GM21723 (cell line): Measurements from ENCODE around the gene ADGRB2.

ENCODE experiments used
- ATAC-seq: cut with Tn5 transposase; IDR thresholded peaks from one replicate; pipeline ENCODE4 v1.9.1; 2021; ENCODE audit warnings: mild to moderate bottlenecking, moderate library complexity; ENCODE audit not compliant: unreplicated experiment

The ADGRB2 gene

DNA sequence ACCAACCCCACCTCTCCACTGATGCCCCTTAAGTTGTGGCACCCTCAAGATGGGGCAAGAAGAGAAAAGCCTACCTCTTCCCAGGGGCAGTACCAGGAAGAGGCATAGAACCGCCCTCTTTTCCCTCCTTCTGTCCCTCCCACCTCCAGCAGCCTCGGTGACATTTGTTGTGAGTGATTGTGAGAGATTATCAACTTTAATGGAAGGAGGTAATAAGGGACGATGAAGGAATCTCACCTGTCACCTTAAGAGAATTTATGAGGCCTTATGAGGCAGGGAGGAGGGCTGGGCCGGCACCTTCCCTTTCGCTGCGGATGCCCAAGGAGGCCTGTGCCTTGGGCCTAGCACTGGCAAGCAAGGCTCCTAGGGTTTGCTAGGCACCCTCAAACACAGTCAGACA, 1.4 kb upstream of the ADGRB2 start:
- no peak for ATAC-seq

DNA sequence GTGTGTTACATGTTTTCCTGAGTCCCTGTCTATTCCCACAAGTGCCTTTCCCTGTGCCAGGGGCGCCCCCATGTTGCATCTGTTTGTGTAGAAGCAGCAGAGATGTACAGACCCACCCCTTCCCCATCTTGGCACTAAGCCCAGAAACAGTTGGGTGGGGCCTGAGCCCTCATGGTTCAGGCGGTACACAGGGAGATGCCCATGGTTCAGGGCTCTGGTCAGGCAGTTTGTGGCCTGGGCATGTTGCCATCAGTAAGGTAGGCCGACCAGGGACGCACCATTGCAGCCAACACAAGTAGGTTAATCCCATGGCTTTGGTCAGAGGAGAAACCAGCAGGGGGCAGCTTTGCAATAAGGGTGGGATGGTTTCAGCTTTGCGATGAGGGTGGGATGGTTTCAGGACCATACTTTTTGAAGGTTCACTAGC, 914 bp upstream of the ADGRB2 start:
- no peak for ATAC-seq

DNA sequence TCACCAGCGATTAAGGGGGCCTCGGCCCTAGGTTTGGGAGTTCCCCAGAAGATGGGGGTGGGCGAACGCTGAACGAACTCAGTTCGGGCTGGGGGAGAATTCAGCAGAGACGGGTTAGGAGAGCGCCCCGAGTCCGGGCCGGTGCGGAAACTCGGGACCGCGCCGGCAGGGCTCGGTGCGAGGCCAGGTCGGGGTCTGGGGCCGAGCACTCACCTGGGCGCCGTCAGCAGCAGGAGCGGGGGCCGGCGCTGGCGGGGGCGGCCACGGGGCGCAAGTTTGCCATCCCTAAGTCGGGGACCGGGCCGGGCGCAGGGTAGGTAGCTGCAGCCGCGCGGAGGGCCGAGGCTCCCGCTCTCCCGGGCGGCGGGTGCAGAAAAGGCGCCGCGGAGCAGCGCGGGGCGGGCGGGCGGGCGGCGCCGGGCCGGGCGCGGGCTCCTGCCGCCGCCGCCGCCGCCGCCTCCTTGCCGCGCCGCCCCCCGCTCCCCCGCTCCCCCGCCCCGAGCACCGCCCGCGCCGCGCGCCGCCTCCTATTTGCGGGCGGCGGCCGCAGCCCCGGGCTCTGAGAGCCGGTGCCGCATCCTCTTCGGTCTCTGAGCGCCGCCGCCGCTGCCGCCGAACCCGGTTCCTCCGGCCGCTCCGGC, 349 bp downstream of the ADGRB2 start:
- ATAC-seq, result no peak

DNA sequence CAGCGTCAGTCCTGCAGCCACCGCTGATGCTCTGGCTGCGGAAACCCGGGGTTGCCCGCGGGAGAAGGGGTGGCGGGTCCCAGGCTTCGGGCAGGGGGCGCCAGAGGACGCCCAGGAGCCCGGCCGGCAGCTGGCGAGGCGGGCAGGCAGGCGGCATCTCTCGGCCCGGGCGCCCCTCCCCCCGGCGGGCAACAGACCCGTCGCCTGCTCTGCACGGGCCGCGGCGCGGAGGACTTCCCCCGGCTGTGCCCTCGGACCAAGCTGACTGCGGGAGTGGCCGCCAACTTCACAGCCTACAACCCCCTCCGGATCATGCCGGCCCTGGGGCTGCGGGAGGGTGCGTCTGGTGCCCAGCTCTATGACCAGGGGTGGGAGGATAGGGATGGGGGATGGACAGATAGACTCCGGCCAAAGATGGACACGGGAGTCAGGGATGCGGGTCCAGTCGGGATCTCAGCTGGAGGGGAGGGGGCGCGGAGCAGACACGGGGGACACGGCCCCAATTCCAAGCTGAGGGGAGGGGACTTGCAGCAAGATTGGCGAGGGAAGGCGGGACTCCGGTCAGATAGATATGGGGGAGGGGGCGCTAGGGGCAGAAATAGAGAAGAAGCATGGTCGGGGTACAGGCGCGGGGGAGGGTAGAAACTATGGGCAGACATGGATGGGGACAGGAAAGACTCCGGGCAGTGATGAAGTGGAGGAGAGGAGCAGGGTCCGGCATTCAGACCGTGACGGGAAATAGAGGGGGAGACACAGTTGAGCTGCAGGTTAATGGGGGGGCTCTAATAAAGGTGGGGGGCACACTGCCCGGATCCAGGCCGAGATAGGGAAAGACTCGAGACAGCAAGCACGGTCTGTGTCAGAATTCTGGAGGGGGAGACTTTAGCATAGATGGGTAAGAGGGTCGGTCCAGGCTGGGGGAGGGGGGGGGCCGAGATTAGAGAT, 1.1 kb downstream of the ADGRB2 start:
- no peak for ATAC-seq

DNA sequence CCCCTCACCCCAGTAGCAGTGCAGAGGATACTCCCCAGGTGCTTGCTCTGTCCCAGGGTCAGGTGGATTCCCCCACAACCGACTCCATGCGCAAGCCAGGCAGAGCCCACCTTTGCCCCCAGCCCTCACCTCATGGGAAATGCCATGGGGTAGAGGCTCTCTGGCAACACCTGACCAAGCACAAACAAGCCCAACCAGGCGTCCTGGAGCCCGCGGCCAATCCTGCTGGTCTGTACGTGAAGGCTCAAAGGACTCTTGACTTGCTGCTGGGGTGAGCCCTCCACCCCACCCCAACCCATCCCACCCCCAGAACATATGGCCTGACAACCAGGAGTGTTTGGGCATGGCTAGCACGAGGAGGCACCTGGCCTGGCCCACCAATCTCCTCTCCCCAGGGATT, 1.8 kb downstream of the ADGRB2 start:
- ATAC-seq, result no peak

DNA sequence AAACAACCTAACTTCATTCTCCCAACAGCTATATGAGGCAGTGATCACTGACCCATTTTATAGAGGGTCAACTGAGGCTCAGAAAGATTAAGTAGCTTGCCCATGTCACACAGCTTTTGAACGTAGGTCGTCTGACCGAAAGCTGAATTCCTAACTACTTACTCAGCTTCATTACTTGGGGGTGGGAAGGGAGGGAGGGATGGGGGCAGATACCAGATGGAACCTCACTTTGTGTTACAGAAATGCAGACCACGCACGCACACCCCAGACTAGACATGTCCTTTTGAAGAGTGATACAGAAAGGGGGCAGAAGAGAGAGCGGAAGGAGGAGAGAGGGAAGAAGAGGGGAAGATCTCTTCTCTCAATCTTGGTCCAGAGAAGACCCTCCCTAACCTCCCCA, 2.3 kb downstream of the ADGRB2 start:
- ATAC-seq, result no peak

DNA sequence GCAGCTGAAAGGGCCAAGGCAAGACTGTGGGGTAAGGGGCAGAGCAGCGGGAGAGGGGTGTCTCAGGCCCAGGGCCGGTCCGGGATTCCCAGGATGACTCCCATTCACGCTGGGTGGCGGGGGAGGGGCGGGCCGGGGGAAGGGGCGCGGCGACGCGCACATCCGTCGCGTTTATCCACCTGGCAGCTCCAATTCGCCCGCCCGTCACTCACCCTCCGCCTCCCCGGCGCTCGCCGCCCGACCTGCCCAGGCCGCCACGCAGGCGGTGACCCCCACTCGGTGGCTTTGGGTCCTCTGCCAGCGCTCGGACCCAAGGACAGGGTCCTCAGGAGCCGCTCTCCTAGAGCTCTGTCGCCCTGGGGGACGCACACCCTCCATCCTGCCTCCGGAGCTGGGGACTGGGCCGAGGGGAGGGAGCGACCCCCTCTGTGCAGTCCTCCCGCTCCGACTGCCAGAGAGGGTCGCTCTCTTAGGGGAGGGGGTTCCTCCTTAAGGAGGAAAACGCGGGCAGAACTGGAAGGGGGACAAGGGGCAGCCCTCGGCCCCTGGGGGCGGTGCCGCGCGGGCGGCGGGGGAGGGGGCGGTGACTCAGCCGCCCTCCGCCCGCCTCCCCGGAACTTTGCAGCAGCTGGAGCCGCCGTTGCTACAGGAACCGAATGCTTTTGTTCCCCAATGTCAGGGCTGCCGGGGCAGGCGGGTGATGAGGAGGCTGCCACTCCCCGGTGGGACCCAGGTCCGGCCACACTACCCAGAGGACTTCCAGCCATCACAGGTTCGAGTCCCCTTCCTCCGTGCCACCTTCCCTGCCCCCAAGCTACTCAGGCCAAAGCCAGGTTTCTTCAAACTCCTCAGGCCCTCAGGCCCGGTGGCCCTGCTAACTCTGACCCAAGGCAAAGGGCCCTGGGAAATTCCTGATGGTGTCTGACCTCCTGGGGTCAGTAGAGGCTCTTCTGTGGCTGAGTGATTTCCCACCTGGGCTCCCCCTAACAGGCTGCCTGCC, 3.4 kb downstream of the ADGRB2 start:
- no peak for ATAC-seq

DNA sequence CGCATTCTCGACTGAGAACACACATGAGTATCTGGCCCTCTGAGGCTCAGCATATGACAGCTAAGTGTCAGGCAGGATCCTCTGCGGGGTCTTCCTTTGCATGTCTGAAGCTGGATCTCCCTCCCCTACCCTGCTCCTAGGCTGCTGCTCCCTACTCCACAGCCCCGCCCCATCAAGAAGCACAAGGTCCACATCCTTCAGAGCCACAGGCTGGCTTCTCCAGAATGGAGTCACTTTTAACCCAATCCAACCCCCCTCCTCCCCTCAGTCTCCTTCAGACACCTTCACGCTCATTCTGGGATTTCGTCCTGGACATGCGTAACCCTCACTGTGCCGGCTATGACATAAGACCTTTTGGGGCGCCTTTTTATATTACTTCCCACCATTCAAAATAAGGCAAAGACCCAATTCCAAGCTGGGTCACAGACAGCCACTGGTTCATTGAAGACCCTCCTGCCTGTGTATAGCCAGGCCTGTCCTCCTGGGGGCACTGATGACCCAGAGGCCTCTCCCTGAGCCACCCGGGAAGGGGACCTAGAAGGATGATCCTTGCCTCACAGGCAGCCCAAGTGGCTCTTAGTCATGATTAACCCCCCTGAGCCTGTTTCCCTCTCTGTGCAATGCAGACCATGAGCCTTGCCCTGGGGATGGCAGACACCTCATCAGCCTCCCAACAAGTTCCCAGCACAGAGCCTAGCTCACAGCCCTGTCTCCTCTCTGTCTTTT, 4.7 kb downstream of the ADGRB2 start:
- no peak for ATAC-seq

DNA sequence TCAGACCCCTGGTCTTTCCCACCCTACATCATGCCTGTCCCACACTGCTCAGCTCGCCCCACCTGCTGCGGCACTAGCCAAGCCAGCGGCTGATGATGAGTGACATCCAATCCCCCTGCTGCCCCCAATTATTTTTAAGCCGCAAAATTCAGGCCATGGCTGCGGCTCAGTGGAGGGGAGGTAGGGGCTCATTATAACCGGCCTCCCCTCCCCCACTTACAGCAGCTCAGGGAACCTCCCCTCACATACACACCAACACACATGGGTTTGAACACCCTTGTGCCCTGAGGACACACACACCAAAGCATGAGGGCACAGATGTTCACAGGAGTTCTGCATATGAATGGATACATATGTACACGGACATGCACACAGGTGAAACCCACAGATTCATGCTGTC, 5.3 kb downstream of the ADGRB2 start:
- ATAC-seq, result no peak

DNA sequence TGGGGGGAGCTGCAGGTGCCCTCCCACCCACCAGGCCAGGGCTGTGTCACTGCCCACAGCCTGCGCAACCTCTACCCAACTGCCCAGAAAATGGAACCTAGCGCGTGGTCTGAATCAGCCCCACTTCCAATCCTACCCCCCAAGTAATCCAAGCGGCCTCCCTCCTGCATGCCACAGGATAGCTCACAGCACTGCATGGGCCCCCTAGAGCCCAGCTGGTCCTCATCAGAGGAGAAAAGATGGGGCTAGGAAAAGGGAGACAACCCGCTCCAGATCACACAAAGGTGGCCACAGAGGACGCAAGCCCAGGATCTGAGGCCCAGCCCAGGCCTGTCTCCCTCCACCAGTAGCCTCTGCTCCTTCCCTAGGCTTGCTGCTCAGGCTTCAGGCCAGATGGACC, 6.2 kb downstream of the ADGRB2 start:
- ATAC-seq, result no peak

DNA sequence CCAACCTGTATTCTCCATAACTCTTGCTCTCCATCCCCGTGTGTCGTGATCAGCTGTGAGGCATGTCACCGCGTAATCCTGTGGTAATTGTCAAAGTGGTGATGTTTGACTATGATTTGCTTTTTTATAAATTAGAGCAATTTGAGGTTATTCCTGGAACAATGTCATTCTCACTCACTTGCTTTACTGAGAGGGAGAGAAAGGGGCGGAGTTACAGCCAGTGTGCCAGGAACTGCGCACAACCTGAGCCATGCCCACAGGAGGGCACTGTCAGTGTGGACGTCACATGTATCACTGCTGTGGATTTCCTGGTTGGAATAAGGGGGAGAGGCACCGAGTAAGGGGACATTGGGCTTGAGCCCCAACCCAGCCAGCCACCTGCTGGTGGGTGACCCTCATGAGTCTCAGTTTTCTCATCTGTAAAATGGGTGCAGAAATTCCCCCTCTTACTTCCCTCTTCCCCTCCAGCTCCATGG, 6.9 kb downstream of the ADGRB2 start:
- ATAC-seq, result no peak

DNA sequence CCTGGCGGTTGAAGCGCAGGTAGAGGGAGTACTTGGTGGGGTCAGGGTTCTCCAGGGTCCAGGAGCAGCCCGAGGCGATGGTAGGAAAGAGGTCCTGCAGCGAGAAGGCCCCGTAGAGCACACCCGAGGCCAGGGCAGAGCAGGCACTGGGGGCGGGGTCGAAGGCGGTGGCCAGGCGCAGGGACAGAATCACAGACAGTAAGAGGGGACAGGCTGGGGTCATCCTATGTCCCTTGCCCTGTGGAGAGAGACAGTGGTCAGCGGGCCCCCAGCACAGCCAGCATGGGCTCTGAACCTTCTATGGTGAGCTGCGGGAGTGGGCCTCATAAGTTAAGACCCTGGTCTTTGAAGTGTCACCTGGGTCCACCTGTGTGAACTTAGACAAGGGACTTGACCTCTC, 7.6 kb downstream of the ADGRB2 start:
- no peak for ATAC-seq

DNA sequence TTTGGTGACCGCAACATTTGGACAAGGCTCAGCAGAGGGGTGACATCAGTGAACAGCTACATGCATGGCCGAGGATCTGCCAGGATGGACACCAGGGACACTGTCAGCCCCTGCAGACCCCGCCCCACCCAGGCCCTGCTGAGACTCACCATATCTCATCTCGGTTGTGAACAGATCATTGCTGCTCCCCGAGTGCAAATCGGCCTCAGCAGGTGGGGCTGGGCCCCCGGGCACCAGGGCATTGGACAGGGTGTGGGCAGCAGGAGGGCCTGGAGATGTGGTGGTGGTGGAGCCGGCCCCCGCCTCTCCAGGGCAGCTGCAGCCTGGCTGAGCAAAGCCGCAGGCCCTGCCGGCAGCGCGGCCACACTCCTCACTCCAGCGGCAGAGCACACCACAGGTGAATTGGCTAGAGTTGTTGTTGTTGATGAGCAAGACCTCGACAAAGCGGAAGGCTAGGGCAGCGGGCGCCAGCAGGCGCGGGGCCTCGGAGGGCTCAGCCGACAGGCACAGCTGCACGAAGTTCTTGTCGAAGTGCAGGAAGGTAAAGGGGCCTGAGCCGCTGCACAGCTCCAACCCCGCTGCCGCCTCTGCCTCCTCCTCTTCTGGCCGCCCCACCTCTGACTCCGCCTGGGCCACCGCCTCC, 8.2 kb downstream of the ADGRB2 start:
- no peak for ATAC-seq

DNA sequence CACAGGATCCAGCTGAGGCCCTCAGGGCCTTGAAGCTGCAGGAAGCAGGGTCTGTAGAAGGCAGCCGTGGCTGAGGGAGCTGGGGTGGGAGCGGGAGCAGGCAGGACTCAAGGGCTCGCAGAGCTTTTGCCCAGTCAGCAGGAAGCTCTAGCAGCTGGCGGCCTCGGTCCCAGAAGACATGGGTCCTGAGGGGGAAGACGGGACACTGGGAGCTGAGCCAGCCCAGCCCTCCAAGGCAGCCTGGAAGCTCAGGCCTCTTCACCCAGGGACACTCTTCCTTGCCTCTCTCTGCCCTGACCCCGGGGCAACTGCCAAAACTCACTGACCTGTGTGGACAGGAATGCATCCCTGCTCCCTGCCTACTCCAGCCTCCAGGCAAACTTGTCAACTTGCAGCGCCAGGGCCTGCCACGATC, 8.9 kb downstream of the ADGRB2 start:
- no peak for ATAC-seq

DNA sequence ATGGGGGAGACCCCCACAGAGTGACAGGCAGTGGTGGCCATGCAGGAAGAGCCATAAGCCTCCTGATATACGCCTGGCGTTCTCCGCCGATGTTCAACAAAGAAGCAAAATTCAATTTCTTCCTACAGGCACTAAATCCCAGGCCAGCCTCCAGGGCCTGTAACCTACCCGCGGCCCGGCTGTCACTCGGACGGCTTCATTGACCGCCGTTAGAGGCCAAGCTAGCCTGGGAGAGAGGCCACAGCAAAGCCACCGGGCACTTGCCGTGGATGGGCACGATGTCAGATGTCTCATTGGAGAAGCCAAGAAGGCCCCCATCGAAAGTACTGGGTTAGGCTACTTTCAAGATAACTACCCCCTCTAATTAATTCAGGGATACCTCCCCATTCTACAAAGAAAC, 9.7 kb downstream of the ADGRB2 start:
- no peak for ATAC-seq

DNA sequence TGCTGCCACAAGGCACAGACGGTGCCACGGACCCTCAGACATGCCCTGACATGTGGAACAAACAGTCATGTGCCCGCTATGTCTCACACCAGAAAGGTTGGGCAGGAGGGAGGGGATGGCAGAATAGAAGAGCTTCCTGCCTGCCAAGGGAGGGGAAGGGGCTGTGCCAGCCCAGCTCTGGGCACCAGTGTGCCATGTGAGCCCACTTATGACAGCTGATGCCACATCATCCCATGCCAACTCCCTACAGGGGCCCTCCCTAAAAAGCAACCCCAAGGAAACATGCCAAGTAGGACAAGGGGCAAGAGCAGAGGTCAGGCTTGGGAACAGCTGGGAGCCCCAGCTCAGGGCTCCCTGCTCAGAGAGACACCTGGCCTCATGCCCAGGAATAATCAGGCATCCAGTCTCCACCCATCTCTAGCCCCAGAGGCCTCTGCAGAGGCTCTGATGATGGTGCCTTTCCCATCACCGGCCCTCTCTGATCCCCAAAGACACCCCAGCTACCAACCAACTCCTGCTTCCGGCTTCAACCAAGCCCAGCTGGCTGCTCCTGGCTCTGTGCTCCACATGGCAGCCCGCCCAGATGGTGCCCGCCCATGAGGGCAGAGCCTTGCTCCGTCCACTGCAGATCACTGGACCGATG, 10.3 kb downstream of the ADGRB2 start:
- no peak for ATAC-seq

DNA sequence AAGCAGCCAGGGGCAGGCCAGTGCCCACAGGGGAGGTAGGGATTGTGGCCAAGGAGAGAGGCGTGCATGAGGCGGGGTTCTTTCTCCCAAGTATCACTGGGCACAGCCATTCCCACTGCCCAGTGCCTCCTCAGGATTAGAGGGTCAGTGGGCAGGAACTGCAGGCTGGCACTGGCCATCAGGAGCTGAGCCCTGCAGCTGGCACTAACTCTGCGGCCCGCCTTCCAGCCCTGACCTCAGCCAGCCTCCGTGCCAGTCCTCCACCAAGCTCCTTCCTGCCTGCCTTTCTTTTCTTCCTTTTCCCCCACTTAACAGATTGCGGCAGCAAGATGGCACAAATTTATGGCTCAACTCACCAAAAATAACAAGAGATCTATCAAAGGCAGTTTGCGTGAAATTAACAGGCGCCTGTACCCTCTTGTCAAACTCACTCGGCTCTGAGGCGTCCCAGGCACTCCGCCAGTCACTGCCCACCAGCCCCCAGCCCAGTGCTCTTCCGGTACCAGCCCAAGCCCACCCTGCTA, 11.1 kb downstream of the ADGRB2 start:
- ATAC-seq, result no peak

DNA sequence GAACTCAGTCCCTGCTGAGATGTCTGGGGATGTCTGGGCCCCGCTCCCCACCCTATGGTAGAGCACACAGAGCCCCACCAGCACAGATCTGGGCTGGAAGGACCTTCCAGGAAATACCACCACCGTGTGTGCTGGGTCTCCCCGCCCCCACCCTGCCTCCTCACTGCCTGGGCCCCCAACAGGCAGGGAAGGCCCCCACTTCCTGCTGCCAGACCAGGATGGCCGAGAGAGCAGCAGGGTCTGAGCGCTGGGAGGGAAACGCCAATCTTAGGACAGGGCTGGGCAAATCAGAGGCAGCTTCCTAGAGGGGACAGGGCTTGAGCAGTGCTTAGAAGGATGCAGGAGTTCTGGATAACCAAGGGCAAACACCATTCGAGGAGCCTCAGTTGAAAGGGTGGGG, 11.9 kb downstream of the ADGRB2 start:
- no peak for ATAC-seq

DNA sequence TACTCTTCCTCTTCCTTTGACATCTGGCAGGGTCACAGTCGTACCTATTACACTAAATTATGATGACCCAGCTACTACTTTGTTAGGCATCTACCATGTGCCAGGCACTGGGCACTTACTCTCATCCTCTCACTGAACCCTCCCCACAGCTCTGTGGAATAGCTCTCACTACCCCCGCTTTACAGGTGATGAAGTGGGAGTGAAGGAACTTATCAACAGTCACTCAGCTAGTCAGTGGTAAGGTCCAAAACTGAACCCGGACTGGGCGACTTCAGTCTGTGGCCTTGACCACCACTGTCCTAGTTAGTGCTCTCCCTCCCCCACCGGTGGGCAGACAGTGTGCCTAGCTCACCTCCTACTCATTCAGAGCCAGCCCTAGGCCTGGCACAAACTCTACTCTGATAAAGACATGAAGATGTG, 12.3 kb downstream of the ADGRB2 start:
- ATAC-seq, result no peak
